Skeletal muscle cell (primary cell): ENCODE measurements around the gene MPP1.
A peak's percentile ranks its signal among the peaks of the same experiment; 100 is the strongest.
"Not testable (repeated sequence)": the region's sequence is repeated elsewhere in the genome, so short reads cannot be mapped to it uniquely, and the experiment has no call there.

Experiments used
- DNase-seq: peaks from one replicate; pipeline ENCODE4 v3.0.0-alpha.2; 2010; ENCODE audit warnings: low read depth
- H3K4me3 ChIP-seq: 2 replicates; pipeline ENCODE4 v1.5.1; 2011; ENCODE audit warnings: low read depth, mild to moderate bottlenecking, control low read depth, low read length, moderate library complexity

The MPP1 gene

DNA sequence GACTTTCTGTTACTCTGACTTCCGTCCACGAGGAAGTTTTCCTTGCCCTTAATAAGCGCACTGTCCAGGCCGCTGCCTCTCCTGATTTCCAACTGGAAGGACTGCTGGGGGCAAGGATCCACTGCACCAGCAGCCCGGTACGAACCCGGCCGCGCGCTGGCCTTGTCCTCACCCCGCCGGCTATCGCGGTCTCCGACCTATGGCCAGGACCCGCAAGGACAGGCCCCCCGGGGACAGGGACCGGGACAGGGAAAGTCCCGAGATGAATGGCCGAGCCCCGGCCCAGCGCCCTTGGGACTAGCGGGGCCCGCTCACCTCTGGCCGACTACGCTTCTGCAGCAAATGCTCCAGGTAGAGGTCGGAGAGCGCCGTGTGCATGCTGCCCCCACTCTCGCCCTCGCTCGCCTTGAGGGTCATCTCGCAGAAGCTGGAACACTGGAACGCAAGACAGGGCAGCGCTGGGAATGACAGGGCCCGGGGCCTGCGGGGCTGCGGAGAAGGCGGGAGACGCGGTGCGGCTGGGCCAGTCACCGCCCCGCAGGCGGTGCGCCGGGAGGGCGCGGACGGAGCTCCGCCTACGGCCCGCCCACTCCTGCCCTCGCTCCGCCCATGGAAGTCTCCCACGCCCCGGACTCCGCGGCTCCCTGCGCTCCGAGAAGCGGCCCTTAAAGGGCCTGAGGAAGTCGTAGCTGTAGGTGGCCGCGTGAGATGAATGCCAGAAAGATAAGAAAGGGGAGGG is at the start of gene MPP1:
TSS of gene MPP1 (minus strand) at position 529 of the 739 bp plus-strand sequence. CDS start at position 417, 112 bp downstream.
- H3K4me3 ChIP-seq = peak within 1 kb of the TSS; percentile 60
- peak; percentile 18 for DNase-seq

DNA sequence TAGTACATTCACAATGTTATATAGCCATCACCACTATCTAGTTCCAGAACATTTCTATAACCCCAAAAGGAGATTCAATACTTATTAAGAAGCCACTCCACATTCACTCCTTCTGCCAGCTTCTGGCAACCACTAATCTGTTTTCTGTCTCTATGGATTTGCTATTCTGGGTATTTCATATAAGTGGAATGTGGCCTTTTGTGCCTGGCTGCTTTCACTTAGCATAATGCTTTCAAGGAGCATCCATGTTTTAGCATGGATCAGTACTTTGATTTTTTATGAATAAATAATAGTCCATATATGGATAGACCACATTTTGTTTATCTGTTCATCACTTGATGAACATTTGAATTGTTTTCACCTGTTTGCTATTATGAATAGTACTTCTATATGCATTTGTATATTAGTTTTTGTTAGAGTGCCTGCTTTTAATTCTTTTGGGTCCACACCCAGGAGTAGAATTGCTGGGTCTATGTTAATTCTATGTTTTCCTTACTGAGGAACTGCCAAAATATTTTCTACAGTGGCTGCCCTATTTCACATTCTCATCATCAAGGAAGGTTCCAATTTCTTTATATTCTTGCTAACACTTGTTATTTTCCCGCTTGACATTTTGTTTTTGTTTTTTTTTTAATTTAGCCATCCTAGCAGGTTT is 45.8 kb upstream of the MPP1 start:
- DNase-seq = no peak
- no peak overlapping the region for H3K4me3 ChIP-seq

DNA sequence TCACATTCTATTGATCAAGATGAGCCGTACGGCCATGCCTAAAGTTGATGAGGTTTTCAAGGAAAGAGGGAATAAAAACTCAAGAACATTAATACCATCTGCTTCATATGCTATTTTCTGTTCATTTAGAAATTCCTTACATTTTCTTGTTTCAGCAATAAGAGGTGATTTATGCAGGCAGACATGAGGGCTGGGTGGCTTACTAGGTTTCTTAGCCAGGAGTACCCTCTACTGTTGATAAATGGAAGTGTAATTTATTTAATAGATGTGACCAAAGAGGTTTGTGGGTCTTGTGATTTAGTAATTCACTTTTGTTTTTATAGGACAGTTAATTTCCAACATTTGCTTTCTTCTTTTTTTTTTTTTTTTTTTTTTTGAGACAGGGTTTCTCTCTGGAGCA is 35.6 kb upstream of the MPP1 start:
- no peak overlapping the region for H3K4me3 ChIP-seq
- peak; percentile 16 for DNase-seq

DNA sequence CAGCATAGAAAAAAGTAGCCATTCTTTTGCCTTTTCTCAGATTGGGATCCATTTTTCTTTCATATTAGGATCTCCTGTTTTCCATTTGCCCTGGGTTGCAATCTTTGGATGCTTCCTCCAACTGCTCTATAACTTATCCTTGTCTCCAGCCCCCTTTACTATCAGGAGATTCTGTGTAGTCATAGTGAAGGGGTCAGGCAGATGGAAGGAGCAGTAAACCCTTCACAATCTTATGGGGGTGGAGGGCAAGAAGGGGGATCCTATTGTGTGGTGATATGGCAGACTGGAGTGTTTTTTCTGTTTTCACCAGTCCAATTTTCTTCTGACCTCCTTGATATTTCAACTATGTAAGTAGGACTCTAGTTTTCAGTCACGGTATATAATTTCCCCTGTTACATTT is 30.9 kb upstream of the MPP1 start:
- no peak for DNase-seq
- H3K4me3 ChIP-seq = no peak overlapping the region

DNA sequence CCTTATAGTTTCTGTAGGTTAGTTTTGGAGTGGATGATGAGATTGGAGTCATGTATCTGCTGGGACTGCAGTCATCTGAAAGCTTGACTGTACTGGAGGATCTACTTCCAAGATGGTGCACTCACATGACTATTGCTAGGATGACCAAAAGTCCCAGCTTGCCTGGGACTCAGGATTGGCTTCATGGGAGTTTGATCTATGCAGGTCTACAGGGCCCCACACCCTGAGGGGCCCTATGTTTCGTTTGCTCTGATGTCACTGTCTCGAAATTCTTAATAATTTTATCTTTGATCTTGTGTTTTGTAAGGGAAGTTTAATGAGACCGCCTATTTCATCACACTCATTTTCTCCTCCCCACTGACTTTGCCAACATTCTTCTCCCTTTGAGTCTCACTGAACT is 29.3 kb upstream of the MPP1 start, which contains the start of gene SMIM9:
TSS of gene SMIM9 (minus strand) at position 101 of the 400 bp plus-strand sequence. CDS start 3,806 bp downstream, outside the sequence.
- DNase-seq = no peak
- no peak within 1 kb of the TSS for H3K4me3 ChIP-seq

DNA sequence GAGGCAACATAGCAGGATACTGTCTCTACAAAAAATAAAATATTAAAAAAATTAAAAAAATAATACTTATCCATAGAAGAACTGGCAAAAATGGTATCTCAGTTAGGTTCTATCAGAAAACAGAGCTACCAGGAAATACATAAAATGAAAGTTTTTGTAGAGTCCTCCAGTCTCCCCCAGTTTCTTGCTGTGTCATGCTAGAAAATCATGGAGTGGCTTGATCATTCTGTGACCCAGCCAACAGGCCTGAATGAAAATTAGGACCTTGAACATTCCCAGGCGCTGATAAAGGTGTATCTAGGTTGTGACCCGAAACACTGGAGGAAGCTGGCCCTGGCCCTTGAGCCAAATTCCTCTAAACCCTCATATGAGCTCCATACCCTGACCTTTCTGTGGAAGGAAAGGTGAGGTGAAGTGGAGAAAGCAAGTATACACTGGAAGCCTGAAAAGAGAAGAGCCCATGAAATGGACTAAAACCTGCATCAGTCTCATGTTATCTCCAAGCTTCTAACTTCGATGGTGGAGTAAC is 28.5 kb upstream of the MPP1 start:
- no peak overlapping the region for H3K4me3 ChIP-seq
- no peak for DNase-seq

DNA sequence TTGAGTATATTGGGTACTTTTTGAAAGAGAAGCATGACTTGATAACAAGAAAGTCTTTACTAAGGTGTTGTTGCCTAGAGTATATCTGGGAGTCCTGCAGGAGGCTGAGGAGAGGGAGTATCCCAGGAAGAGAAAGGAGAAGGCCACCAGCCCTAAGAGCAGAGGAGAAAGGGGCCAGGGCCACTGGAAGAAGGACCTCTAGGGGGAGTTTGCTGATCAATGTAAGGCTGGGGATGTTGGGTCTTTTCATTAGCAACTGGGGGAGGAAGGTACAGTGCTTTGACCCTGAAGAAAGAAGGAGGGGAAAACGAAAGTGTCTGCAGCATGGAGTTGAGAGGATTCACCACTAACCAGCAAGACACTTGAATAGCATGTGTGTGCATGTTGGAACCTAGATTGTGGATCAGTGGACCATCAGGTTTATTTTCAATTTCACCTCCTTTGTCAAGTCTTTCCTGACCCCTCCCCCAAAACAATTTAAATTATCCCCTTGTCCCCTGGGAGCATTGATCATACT is 24.7 kb upstream of the MPP1 start:
- no peak for DNase-seq
- no peak overlapping the region for H3K4me3 ChIP-seq

DNA sequence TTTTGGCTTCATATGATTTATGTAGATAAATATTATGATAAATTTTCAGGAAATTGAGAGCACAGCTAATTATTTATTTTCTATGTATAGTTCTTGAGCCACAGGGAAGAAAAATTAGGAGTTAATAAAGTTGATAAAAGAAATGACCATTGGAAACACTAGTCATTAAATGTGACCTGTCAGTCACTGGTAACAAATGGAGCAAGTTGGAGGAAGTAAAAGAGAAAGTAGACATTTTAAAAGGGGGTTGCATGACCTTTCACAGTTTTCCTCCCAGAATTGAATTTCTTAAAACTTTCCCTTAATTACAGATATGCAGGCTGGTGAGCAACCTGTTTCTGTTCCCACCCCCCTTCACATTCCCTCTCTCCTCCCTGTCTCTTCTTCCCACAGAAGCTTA is 23.8 kb upstream of the MPP1 start:
- no peak for DNase-seq
- no peak overlapping the region for H3K4me3 ChIP-seq

DNA sequence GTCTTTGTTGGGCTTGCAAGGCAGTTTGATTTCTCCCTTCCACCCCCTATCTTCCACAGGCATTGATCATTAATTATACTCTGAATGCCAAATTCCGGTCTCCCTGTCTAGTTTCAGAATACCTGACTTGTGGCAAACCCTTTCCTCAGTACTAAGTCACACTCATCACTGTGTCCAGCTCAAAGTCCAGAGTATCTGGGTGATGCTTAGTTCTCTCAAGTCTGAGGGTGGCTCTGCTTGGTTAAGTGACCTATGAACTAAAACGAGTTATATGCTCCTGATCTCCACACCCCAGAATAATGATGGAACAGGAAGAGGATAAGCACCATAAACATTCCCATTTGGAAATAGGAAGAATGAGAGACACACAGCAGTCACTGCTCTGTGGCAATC is 22.7 kb upstream of the MPP1 start:
- no peak for DNase-seq
- no peak overlapping the region for H3K4me3 ChIP-seq

DNA sequence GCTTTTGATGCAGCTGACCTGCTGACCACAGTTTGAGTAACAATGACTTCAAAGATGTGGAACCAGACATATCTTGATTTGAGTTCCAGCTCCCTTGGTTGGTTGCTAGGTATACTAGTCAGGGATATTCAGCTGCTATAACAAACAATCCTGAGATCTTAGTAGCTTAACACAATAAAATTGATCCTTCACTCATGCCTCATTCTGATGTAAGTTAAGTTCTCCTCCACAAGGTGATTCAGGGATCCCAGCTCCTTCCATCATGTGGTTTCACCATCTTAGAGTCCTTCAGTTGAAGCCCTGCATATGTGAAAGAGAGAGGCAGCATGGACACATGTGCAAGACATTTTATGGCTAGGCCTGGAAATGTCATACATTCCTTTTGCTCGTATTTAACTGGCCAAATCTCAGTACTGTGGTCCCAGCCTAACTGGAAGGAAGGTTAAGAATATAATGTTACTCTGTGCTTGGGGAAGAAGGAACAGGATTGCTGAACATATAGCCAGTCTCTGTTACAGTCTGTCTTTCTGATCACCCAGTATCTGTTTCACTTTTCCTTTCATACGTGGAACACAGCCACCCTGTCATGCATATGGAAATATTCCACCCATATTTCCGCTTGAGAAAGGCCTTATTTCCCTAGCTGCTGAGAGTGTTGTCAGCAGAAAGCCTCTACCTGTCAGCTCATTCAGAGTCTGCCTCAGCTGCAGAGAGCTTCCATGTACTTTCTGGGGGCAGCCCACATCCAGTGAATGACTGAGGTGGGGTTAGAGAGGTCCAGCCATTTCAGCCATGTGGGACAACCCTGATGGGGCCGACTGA is 22.1 kb upstream of the MPP1 start:
- no peak for DNase-seq
- H3K4me3 ChIP-seq = no peak overlapping the region

DNA sequence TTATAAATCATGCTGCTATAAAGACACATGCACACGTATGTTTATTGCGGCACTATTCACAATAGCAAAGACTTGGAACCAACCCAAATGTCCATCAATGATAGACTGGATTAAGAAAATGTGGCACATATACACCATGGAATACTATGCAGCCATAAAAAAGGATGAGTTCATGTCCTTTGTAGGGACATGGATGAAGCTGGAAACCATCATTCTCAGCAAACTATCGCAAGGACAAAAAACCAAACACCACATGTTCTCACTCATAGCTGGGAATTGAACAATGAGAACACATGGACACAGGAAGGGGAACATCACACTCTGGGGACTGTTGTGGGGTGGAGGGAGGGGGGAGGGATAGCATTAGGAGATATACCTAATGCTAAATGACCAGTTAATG is 20.3 kb upstream of the MPP1 start:
- not testable (repeated sequence) for DNase-seq, H3K4me3 ChIP-seq

DNA sequence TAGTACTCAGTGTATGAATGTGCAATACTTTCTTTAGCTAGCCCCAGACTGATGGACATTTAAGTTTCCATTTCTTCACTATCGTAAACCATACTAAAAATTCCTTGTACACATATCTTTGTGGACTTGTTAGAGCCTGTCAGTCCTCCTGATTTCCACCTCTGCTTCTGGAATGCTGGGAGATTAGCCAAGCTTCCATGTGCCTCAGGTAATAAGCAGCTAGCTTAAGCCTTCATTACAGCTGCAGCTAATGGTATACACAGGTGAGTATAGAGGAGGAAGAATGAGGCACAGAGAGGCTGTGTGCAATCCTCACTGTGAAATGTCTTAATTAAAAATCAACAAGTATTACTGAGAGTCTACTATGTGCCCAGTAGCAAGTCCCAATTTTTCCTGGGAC is 19.4 kb upstream of the MPP1 start:
- no peak for DNase-seq
- no peak overlapping the region for H3K4me3 ChIP-seq

DNA sequence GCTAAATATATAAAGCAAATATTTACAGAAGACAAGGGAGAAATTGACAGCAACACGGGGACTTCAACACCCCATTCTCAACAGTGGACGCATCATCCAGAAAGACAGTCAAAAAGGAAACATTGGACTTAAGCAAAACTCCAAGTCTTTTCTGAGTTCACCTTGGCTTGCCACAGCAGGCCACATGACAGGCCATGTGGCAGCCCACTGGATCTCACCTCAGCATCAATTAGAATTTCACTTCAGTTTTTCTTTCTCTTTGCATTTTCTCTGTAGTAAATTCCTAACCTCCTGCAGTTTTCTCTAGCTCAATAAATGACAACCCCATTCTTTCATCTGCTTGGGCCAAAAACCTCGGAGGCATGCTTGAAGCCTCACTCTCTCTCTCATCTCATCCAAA is 16.7 kb upstream of the MPP1 start:
- no peak overlapping the region for H3K4me3 ChIP-seq
- DNase-seq = no peak

DNA sequence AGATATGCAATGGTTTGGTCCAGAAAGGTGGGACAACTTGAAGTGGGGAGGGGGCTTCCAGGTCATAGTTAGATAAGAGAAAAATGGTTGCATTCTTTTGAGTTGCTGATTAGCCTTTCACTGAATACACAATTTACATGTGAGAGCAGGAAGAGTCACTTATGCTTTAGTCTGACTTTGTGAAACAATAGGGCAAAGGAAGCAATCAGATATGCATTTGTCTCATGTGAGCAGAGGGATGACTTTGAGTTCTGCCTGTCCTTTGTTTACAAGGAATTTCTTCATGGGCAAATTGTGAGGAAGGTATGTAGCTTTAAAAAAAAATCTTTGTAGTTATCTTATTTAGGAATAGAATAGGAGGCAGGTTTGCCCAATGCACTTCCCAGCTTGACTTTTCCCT is 16.2 kb upstream of the MPP1 start:
- DNase-seq = no peak
- no peak overlapping the region for H3K4me3 ChIP-seq

DNA sequence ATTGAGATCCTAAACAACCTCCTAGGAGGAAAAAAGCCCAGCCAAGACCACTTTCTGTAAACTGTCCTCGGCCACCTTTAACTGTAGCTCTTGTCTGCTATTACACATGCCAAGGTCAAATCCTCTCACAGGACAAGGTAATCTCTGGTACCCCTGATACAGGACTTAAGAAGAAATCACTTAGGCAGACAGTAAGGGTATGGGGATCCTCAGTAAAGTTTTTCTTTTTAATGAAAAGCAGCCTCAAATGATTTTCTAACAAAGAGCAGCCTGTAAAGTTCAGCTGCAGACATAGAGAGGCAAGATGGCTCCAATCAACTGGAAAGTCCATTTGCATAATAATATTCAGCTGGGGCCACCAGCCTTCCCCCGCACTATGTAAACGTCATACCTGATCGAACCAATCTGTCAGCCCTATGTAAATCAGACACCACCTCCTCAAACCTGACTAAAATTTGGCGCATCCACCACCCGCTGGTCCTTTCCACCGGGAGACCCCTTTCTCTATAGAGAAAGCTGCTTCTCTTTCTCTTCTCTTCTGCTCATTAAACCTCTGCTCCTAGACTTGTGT is 14.6 kb upstream of the MPP1 start:
- no peak overlapping the region for H3K4me3 ChIP-seq
- DNase-seq = no peak

DNA sequence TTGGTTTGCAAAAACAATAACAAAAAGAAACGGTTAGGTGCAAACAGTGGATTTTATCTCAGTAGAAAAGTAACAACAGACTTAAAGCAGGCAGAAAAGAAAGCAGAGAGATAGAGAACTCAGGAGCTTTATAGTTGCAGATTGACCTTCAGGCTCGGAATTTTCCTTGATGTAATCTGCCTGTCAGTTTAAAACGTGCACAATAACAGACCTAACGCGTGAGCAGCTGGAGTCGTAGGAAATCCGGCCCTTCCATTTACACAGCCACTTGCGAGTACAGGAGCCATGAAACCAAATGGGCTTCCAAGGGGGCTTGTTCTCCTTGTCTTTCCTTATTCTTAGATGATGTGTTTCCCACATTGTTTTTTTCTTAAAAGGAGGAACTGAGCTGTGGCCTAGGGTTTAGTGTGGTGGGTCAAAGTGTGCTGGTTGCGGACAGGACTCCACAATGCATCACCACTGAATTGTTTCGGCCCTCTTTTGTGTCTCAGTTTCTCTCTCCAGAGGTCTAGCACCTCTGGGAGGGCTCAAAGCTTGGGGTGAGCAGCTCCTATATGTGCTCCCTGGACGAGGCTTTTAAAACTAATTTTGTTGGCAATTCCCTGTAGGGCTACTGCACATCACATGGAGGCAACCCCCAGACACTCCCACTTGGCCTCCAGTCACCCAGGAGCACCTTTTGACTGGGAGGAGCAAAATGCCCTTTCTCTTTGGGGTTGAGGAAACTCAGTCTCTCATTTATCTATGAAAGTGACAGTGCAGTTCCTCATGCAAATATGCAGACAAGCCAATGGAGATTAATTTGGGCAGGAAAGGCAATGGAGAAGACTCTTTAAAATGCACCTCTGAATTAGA is 13.9 kb upstream of the MPP1 start:
- H3K4me3 ChIP-seq = no peak overlapping the region
- DNase-seq = no peak

DNA sequence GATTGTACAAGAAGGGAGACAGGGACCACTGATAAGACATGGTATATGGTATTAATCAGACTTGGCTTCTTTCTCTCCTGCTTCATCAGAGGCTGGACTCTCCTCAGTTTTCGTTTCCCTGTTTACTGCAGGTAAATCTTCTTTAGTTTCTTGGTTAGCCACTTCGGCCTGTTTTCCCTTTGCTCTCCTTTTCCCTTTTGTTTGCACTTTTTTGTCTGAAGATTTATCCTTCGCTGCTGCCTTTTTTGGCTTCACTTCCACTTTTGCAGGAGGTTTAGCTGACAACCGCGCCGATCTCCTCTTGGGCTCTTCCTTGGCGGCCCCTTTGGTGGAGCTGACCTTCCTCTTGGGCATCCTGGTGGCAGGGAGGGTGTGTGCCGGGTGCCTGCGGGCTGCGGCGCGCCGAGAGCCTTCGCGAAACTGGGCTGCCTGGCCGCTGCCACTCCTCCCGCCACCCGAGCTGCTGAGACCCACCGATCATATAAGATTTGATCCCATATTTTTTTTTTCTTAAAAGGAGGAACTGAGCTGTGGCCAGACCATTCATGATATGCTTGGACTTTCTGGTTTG is 11.8 kb upstream of the MPP1 start:
- H3K4me3 ChIP-seq, DNase-seq: not testable (repeated sequence)

DNA sequence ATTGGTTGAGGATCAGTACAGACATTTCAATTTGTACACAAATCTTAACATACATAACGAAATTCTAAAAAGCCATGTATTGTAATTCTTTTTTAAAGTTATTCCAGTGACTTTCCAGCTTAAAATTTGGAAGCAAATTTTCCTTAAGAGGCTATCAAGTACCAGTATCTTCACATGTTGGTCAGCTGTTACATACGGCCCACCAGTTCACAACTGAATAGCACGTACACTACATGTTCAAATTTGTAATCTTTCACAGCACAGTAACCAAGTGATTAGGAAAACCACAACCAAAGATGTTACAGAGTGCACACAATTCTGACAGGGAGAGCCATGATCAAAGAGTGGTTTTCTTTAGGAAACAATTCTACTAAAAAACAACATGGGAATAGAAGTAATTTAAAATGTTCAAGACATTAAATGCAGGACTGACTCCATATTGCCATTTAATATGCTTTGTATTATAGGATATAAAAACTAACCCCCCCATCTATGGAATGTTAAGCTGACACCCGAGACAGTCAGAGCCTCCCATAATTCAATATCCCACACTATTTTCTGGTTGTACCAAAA is 11.1 kb upstream of the MPP1 start:
- not testable (repeated sequence) for DNase-seq

More for the DNA sequence above, 11.1 kb upstream of the MPP1 start:
- H3K4me3 ChIP-seq = not testable (repeated sequence)
